ENCODE data around the gene SHMT2. TPM values are rescaled to one million over a fixed set of nuclear protein-coding genes. Genes with fewer than 3 reads are reported as not detected.

The SHMT2 gene
- total and polyA plus RNA-seq, 9 of the 15 experiments (the other 6 are each of a cell fraction or from before 2014, with no cell fraction given), result 46.1 to 319 (median 115) TPM

DNA sequence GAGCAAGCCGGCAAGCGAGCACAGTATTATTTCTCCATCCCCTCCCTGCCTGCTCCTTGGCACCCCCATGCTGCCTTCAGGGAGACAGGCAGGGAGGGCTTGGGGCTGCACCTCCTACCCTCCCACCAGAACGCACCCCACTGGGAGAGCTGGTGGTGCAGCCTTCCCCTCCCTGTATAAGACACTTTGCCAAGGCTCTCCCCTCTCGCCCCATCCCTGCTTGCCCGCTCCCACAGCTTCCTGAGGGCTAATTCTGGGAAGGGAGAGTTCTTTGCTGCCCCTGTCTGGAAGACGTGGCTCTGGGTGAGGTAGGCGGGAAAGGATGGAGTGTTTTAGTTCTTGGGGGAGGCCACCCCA, 16.8 kb upstream of the SHMT2 start:
- Histone ChIP-seq H2AFZ (ENCODE audit: low read depth, low read length) (peak overlapping the region; percentile 11; the same call in 1 of the 2 replicates), H3K79me2 (ENCODE audit: control insufficient read depth, insufficient read depth, low read length) (no peaks in the 10 kb centered on the region), H3K27me3 (ENCODE audit: control insufficient read depth in 2 of 2, insufficient read depth in 2 of 2, low read length in 2 of 2) (peaks cover 22 to 71% of the 10 kb centered on the region in 2 experiments; a peak in 4 of 5 replicates), H3K9me3 (replicated peaks; ENCODE audit: control insufficient read depth, insufficient read depth, low read depth, low read length) (no peaks in the 10 kb centered on the region), H3K27ac (ENCODE audit: extremely low read depth, low read depth, low read length) (no peak overlapping the region), H3K36me3 (ENCODE audit: control insufficient read depth, insufficient read depth, low read length) (no peaks in the 10 kb centered on the region), H4K20me1 (replicated peaks; ENCODE audit: control insufficient read depth, insufficient read depth, low read length) (peaks cover 17% of the 10 kb centered on the region; the same call in 1 of the 2 replicates), H3K4me3 (no peak overlapping the region), H3K4me1 (replicated peaks in 1 of 2; ENCODE audit: control insufficient read depth in 2 of 2, insufficient read depth in 2 of 2, low read length in 2 of 2) (peaks cover 17 to 58% of the 10 kb centered on the region in 2 experiments; a peak in 4 of 5 replicates), H3K9ac (ENCODE audit: insufficient read depth in 1 of 2, low read depth in 2 of 2, low read length in 2 of 2) (peak overlapping the region in 1 of 2 experiments; percentile 71; a peak in 1 of 4 replicates), H3K4me2 (ENCODE audit: insufficient read depth, low read length) (no peak overlapping the region), H3K9me1 (ENCODE audit: control insufficient read depth, insufficient read depth, low read length) (peaks cover 4% of the 10 kb centered on the region)
- POLR2A ChIA-PET, result interaction anchor here (0.6 to 1.5 kb wide), 5 partner anchors 17 to 301 kb away, joined by 3 to 5 read pairs (median 4); partner anchors contain the start of gene SHMT2
- TF ChIP-seq HNRNPL (IDR thresholded peaks at IDR 0.05; ENCODE audit: low read depth, low read length) (no peak), KDM1A (IDR thresholded peaks at IDR 0.05) (no peak), FOXP1 (CRISPR knock-in tag; IDR thresholded peaks at IDR 0.05) (0 out of 2 replicates have a peak, but pooled peaks have one; percentile 43), RBM17 (IDR thresholded peaks at IDR 0.05; ENCODE audit: borderline replicate concordance, low read depth, low read length) (no peak), FOXJ2 (tag; IDR thresholded peaks at IDR 0.05) (no peak), PKNOX1 (IDR thresholded peaks at IDR 0.05) (no peak), E2F6 (IDR thresholded peaks at IDR 0.05; ENCODE audit: borderline replicate concordance in 1 of 2, extremely low read depth in 1 of 2, insufficient read depth in 1 of 2, insufficient read length in 1 of 2, low read depth in 1 of 2, low read length in 1 of 2, poor library complexity in 1 of 2, severe bottlenecking in 1 of 2) (no peak), FOSL1 (tag; conservative IDR thresholded peaks at IDR 0.05) (no peak), ZBTB49 (CRISPR knock-in tag; IDR thresholded peaks at IDR 0.05; ENCODE audit: borderline replicate concordance) (no peak)
- no peak for FAIRE-seq
- 8% methylated on average over 3 of the region's 7 CpGs for WGBS (ENCODE audit: insufficient coverage, low coverage, missing lambda C conversion rate)
- no peak for DNase-seq (ENCODE audit: extremely low read depth in 1 of 4, low spot score in 3 of 4)
- no TSS peak for BruUV-seq (replicated peaks)
- in situ Hi-C loops (cut with MboI), result no loop called here
- no peak for ATAC-seq
- intact Hi-C loops (cut with micrococcal nuclease), result loop anchor here (1.0 to 2.0 kb wide), 3 partner anchors 27 to 240 kb away; no protein-coding TSS in a partner anchor
- CTCF ChIA-PET (ENCODE audit: low intra/inter-chr PET ratio), result interaction anchor here (0.5 to 7.2 kb wide), 8 partner anchors 17 to 250 kb away, joined by 3 to 186 read pairs (median 9); partner anchors contain the start of gene SHMT2

Measured in K562 (cell line).